Measurements from ENCODE around the gene TXNDC15. TPM values are rescaled to one million over a fixed set of nuclear protein-coding genes. Genes with fewer than 3 reads are reported as not detected.
"Not testable (repeated sequence)": the region's sequence is repeated elsewhere in the genome, so short reads cannot be mapped to it uniquely, and the experiment has no call there.

TXNDC15 gene
- total RNA-seq, 2 donors from 2014 or later = 65.6 to 98.1 TPM

DNA sequence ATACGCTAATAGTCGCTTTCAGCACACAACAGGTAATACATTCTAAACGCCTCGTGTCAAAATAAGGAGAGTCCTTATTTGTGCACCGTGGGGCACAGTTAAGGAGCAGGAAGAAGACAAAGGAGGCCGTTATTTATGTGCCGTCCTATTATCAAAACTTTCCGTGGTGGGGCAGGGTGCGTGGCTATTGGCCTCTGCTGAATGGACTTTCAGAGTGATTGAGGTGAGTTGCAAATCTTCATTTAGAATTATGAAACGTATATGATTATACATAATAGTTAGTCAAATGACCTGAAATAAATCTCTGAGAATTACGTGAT, 27.6 kb upstream of the TXNDC15 start:
- Histone ChIP-seq H3K27me3 (no peaks in the 10 kb centered on the region), H3K27ac (peak overlapping the region; percentile 91 to 96), H3K4me1 (peaks cover 0 to 41% of the 10 kb centered on the region in 2 donors), H3K9me3 (no peaks in the 10 kb centered on the region), H3K4me3 (peak overlapping the region; percentile 80 to 95), H3K36me3 (no peaks in the 10 kb centered on the region)
- TF ChIP-seq CTCF (IDR thresholded peaks at IDR 0.05) = no peak
- no peak for DNase-seq (ENCODE audit: low spot score)

- not testable (repeated sequence) for H3K27me3 ChIP-seq; H3K36me3 ChIP-seq; DNase-seq (ENCODE audit: low spot score); H3K27ac ChIP-seq; H3K4me3 ChIP-seq; H3K9me3 ChIP-seq
- H3K4me1 ChIP-seq = peaks cover 0 to 41% of the 10 kb centered on the region in 2 donors
Measured at GRCh38 chr5:134849434-134849933, 24.7 kb upstream of the TXNDC15 start.

GRCh38 chr5:134851307-134851923, 22.8 kb upstream of the TXNDC15 start:
- TF ChIP-seq CTCF (IDR thresholded peaks at IDR 0.05) = peak in 1 of 2 donors; percentile 42
- DNase-seq (ENCODE audit: low spot score) = no peak
- Histone ChIP-seq H3K4me3 (no peak overlapping the region), H3K27me3 (no peaks in the 10 kb centered on the region), H3K36me3 (peaks cover 20% of the 10 kb centered on the region), H3K9me3 (no peaks in the 10 kb centered on the region), H3K4me1 (peaks cover 0 to 34% of the 10 kb centered on the region in 2 donors), H3K27ac (no peak overlapping the region)

DNA sequence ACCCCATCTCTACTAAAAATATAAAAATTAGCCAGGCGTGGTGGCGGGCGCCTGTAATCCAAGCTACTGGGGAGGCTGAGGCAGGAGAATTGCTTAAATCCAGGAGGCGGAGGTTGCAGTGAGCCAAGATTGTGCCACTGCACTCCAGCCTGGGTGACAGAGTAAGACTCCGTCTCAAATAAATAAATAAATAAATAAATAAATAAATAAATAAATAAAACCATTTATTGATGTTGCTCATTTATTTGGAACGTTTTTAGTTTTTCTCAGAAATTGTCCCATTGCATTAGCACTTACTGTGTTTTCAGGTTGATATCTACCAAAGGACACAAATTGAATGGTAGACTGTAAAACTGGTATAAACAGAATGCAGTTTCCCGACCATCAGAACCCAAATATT, 17.7 kb upstream of the TXNDC15 start:
- not testable (repeated sequence) for H3K27me3 ChIP-seq; DNase-seq (ENCODE audit: low spot score); H3K9me3 ChIP-seq; H3K27ac ChIP-seq; H3K4me1 ChIP-seq; H3K4me3 ChIP-seq
- peaks cover 48% of the 10 kb centered on the region for H3K36me3 ChIP-seq

DNA sequence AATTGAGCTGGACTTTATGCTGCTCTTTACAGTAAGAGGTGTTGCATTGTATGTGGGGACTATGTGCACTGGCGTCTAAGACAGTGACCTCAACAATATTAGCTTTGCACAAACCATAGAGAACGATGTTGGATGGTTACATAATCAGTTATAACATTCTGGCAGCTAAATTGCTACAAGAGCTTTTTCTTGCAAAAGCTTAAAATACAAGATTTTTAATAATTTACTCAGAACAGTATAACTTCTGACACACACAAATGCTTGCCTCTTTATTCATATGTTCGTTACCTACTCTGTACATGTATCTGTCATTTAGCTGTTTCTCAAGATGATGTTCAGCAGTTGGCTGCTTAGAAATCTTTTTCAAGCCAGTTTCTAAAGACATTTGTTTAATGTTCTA, 16.8 kb upstream of the TXNDC15 start:
- no peaks in the 10 kb centered on the region for H3K4me1 ChIP-seq
- no peaks in the 10 kb centered on the region for H3K27me3 ChIP-seq
- H3K4me3 ChIP-seq = no peak overlapping the region
- H3K27ac ChIP-seq = no peak overlapping the region
- TF ChIP-seq CTCF (IDR thresholded peaks at IDR 0.05) = no peak
- DNase-seq (ENCODE audit: low spot score) = no peak
- peaks cover 48% of the 10 kb centered on the region for H3K36me3 ChIP-seq
- H3K9me3 ChIP-seq = no peaks in the 10 kb centered on the region

GRCh38 chr5:134864707-134865106, 9.5 kb upstream of the TXNDC15 start:
- no peaks in the 10 kb centered on the region for H3K9me3 ChIP-seq
- TF ChIP-seq CTCF (IDR thresholded peaks at IDR 0.05) = no peak
- H3K36me3 ChIP-seq = peaks cover 11% of the 10 kb centered on the region
- H3K4me3 ChIP-seq = no peak overlapping the region
- DNase-seq (ENCODE audit: low spot score) = no peak
- H3K4me1 ChIP-seq = no peaks in the 10 kb centered on the region
- no peaks in the 10 kb centered on the region for H3K27me3 ChIP-seq
- H3K27ac ChIP-seq = no peak overlapping the region

- Histone ChIP-seq H3K4me3 (peak overlapping the region in 1 of 2 donors; percentile 85), H3K27ac (peak overlapping the region; percentile 96 to 98), H3K27me3 (no peaks in the 10 kb centered on the region), H3K4me1 (peaks cover 0 to 20% of the 10 kb centered on the region in 2 donors), H3K36me3 (no peaks in the 10 kb centered on the region), H3K9me3 (no peaks in the 10 kb centered on the region)
- no peak for TF ChIP-seq CTCF (IDR thresholded peaks at IDR 0.05)
- DNase-seq (ENCODE audit: low spot score) = no peak
Measured at GRCh38 chr5:134873494-134873893, 677 bp upstream of the TXNDC15 start.

Measured in right atrium auricular region (tissue), 2 donors.